Parathyroid adenoma (tissue), 2 donors: Measurements from ENCODE around the gene PRSS1.

ENCODE experiments used
- H2AFZ ChIP-seq: fragments of 300-600 bp; sonication (generic); one replicate; pipeline ENCODE4 v1.7.0; 2017; ENCODE audit warnings: antibody characterized with exemption, mild to moderate bottlenecking
- H3K27ac ChIP-seq: fragments of 300-600 bp; sonication (generic); one replicate; pipeline ENCODE4 v1.7.0; 2017
- H3K27me3 ChIP-seq: fragments of 300-600 bp; sonication (generic); one replicate; pipeline ENCODE4 v1.7.0; 2017; ENCODE audit warnings: low read length; ENCODE audit not compliant: control insufficient read depth, insufficient read depth
- H3K36me3 ChIP-seq: fragments of 300-600 bp; sonication (generic); one replicate; pipeline ENCODE4 v1.7.0; 2017; ENCODE audit warnings: low read length; ENCODE audit not compliant: control insufficient read depth, insufficient read depth
- H3K4me1 ChIP-seq: fragments of 300-600 bp; sonication (generic); one replicate; pipeline ENCODE4 v1.7.0; 2017; ENCODE audit warnings: control low read depth
- H3K4me2 ChIP-seq: fragments of 300-600 bp; sonication (generic); one replicate; pipeline ENCODE4 v1.7.0; 2017; ENCODE audit warnings: low read length
- H3K4me3 ChIP-seq: fragments of 300-600 bp; sonication (generic); one replicate; pipeline ENCODE4 v1.7.0; 2017; ENCODE audit warnings: low read depth, low read length
- H3K79me2 ChIP-seq: fragments of 300-600 bp; sonication (generic); one replicate; pipeline ENCODE4 v1.7.0; 2017; ENCODE audit warnings: control low read depth
- H3K9ac ChIP-seq: fragments of 300-600 bp; sonication (generic); one replicate; pipeline ENCODE4 v1.7.0; 2017; ENCODE audit warnings: mild to moderate bottlenecking
- H3K9me3 ChIP-seq: fragments of 300-600 bp; sonication (generic); one replicate; pipeline ENCODE4 v1.7.0; 2017; ENCODE audit warnings: low read length; ENCODE audit not compliant: control insufficient read depth
- CTCF ChIP-seq: fragments of 300-600 bp; sonication (generic); IDR thresholded peaks from one replicate; pipeline ENCODE4 v1.7.0; 2017; ENCODE audit warnings: antibody characterized with exemption, mild to moderate bottlenecking
- donor health status: primary hyperparathyroidism.

The PRSS1 gene

GRCh38 chr7:142800088-142800487, 50.8 kb downstream of the PRSS1 start:
- no peak overlapping the region for H3K4me3 ChIP-seq
- no peak overlapping the region for H3K9ac ChIP-seq
- peaks cover 7% of the 10 kb centered on the region for H3K27me3 ChIP-seq
- H3K27ac ChIP-seq, result no peak overlapping the region
- no peak for TF ChIP-seq CTCF
- no peak overlapping the region for H2AFZ ChIP-seq
- no peak overlapping the region for H3K4me2 ChIP-seq
- H3K9me3 ChIP-seq, result no peaks in the 10 kb centered on the region
- H3K36me3 ChIP-seq, result no peaks in the 10 kb centered on the region
- H3K4me1 ChIP-seq, result peaks cover 6% of the 10 kb centered on the region
- H3K79me2 ChIP-seq, result no peaks in the 10 kb centered on the region

- Histone ChIP-seq H3K9me3 (no peaks in the 10 kb centered on the region), H3K9ac (no peak overlapping the region), H3K4me2 (no peak overlapping the region), H3K27ac (no peak overlapping the region), H3K36me3 (no peaks in the 10 kb centered on the region), H3K79me2 (no peaks in the 10 kb centered on the region), H2AFZ (no peak overlapping the region), H3K27me3 (peaks cover 7% of the 10 kb centered on the region), H3K4me1 (peaks cover 6% of the 10 kb centered on the region), H3K4me3 (no peak overlapping the region)
- no peak for TF ChIP-seq CTCF
These were observed 51.5 kb downstream of the PRSS1 start for GRCh38 chr7:142800699-142801260.

- Histone ChIP-seq H3K9ac (no peak overlapping the region), H3K9me3 (no peaks in the 10 kb centered on the region), H3K79me2 (no peaks in the 10 kb centered on the region), H3K4me2 (no peak overlapping the region), H3K27me3 (peaks cover 7% of the 10 kb centered on the region), H3K36me3 (no peaks in the 10 kb centered on the region), H3K4me1 (peaks cover 6% of the 10 kb centered on the region), H3K4me3 (no peak overlapping the region), H3K27ac (no peak overlapping the region), H2AFZ (no peak overlapping the region)
- no peak for TF ChIP-seq CTCF
These were observed 52.5 kb downstream of the PRSS1 start for GRCh38 chr7:142801601-142802295.

- no peaks in the 10 kb centered on the region for H3K36me3 ChIP-seq
- TF ChIP-seq CTCF, result no peak
- H3K9me3 ChIP-seq, result no peaks in the 10 kb centered on the region
- H2AFZ ChIP-seq, result no peak overlapping the region
- no peak overlapping the region for H3K4me3 ChIP-seq
- H3K27me3 ChIP-seq, result peaks cover 6% of the 10 kb centered on the region
- H3K4me1 ChIP-seq, result peaks cover 5% of the 10 kb centered on the region
- H3K27ac ChIP-seq, result no peak overlapping the region
- no peak overlapping the region for H3K9ac ChIP-seq
- H3K79me2 ChIP-seq, result no peaks in the 10 kb centered on the region
- H3K4me2 ChIP-seq, result no peak overlapping the region
These were observed 53.0 kb downstream of the PRSS1 start for GRCh38 chr7:142802301-142802700.
